ENCODE results near the gene ZNF407.

Gene ZNF407

DNA sequence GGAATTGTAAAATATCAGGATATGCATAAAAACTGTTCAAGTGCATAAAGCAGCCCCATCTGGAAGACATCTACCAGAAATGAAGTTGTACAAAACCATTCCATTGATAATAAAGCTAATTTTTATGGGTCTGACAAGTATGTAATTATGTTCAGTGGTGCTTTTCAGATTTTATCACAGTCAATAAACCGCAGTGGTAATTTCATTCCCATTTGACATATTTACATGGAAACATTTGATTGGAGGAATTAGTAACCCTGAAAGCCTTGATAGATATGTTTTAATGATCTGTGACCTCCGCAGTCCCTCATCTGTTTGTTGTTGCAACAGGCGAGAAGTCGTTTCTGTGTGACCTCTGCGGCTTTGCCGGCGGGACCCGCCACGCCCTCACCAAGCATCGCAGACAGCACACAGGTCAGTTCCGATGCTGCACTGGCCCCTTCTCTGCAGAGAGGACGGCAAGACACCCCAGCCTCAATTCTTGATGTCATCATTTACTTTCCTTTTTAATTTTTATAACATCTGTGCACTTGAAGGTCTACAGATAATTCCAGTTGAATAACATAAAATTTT is 283.1 kb downstream of the ZNF407 start:
- TF ChIP-seq Cebpa-rat (IDR thresholded peaks at IDR 0.05): no peak
- Histone ChIP-seq H3K4me3 (no peak overlapping the region), H3K9me3 (replicated peaks in 1 of 11) (0 out of 22 replicates have a peak, but pooled peaks cover 0 to 8% (median 0%) of the 10 kb centered on the region in 11 experiments), H3K27me3 (no peaks in the 10 kb centered on the region), H3K4me2 (no peak overlapping the region), H3K36me3 (peaks cover 30 to 87% (median 48%) of the 10 kb centered on the region in 11 experiments), H4K20me1 (no peaks in the 10 kb centered on the region), H3K9ac (no peak overlapping the region), H3K4me1 (peaks cover 0 to 8% (median 0%) of the 10 kb centered on the region in 10 experiments; a peak in 6 of 20 replicates), H3K27ac (no peak overlapping the region)

DNA sequence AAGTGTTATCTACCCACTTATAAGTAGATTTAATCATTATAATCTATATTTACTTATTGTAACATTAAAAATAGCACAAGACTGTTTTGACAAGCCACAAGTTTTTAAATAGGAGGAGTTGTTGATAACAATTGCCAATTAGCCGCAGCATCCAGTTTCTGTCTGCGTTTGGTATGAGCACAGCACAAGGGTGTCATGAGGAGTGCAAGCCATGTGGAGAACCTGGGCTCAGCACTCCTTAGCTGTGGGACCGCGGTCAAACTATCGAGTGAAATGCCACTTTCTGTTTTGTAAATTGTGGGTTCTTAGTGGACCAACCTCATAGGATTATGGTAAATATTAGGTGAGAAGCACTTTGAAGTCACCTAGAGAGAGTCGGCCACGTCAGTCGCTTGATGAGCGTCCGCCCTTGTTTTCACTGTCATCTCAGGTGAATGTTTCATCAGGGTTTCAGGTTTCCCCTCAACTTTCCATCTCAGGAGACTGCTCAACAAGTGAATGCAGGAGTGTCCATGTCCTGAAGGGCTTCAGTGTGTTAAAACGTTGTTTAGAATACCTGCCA is 294.5 kb downstream of the ZNF407 start:
- Histone ChIP-seq H4K20me1 (no peaks in the 10 kb centered on the region), H3K4me3 (no peak overlapping the region), H3K9me3 (replicated peaks in 1 of 11) (no peaks in the 10 kb centered on the region), H3K27me3 (no peaks in the 10 kb centered on the region), H3K4me1 (peaks cover 5 to 16% (median 11%) of the 10 kb centered on the region in 10 experiments; a peak in 18 of 20 replicates), H3K9ac (no peak overlapping the region), H3K27ac (no peak overlapping the region), H3K36me3 (peaks cover 14 to 43% (median 30%) of the 10 kb centered on the region in 11 experiments; a peak in 21 of 22 replicates), H3K4me2 (no peak overlapping the region)
- TF ChIP-seq Cebpa-rat (IDR thresholded peaks at IDR 0.05): no peak

DNA sequence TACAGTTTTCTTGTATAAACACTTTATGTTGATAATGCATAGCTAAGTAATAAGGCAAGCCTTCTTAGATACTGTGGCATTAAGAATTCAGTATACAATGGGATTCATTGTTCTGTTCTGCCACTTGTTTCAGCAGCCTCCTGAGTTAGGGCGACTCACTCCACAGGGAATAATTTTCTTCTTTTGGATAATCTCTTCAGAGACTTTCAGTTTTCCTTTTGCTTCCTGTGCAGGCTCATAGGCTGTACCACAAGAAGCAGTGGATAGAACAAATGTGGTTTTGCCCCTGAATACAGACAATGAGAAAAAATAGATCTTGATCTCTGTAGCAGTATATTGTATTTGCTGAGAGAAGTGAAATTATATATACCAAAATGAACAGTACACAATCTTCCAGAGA is 298.0 kb downstream of the ZNF407 start:
- Histone ChIP-seq H3K4me1 (peaks cover 19 to 39% (median 29%) of the 10 kb centered on the region in 10 experiments), H3K36me3 (peaks cover 6 to 16% (median 10%) of the 10 kb centered on the region in 11 experiments; a peak in 21 of 22 replicates), H3K9me3 (replicated peaks in 1 of 11) (no peaks in the 10 kb centered on the region), H3K27ac (no peak overlapping the region), H3K27me3 (no peaks in the 10 kb centered on the region), H4K20me1 (no peaks in the 10 kb centered on the region), H3K4me2 (peak overlapping the region; percentile 8 to 65 (median 31); a peak in 15 of 22 replicates), H3K4me3 (no peak overlapping the region), H3K9ac (no peak overlapping the region)
- TF ChIP-seq Cebpa-rat (IDR thresholded peaks at IDR 0.05): no peak

- H3K36me3 ChIP-seq: peaks cover 0 to 8% (median 5%) of the 10 kb centered on the region in 11 experiments; a peak in 10 of 22 replicates
- no peak overlapping the region for H3K4me3 ChIP-seq
- H3K4me2 ChIP-seq: peak overlapping the region in 5 of 11 experiments; percentile 24 to 65 (median 25); a peak in 9 of 22 replicates
- no peaks in the 10 kb centered on the region for H4K20me1 ChIP-seq
- no peak for TF ChIP-seq Cebpa-rat (IDR thresholded peaks at IDR 0.05)
- H3K4me1 ChIP-seq: peaks cover 19 to 47% (median 32%) of the 10 kb centered on the region in 10 experiments
- H3K27me3 ChIP-seq: no peaks in the 10 kb centered on the region
- no peak overlapping the region for H3K27ac ChIP-seq
- H3K9me3 ChIP-seq (replicated peaks in 1 of 11): no peaks in the 10 kb centered on the region
- H3K9ac ChIP-seq: no peak overlapping the region
Measured at GRCh38 chr18:74896390-74896991, 298.8 kb downstream of the ZNF407 start.

DNA sequence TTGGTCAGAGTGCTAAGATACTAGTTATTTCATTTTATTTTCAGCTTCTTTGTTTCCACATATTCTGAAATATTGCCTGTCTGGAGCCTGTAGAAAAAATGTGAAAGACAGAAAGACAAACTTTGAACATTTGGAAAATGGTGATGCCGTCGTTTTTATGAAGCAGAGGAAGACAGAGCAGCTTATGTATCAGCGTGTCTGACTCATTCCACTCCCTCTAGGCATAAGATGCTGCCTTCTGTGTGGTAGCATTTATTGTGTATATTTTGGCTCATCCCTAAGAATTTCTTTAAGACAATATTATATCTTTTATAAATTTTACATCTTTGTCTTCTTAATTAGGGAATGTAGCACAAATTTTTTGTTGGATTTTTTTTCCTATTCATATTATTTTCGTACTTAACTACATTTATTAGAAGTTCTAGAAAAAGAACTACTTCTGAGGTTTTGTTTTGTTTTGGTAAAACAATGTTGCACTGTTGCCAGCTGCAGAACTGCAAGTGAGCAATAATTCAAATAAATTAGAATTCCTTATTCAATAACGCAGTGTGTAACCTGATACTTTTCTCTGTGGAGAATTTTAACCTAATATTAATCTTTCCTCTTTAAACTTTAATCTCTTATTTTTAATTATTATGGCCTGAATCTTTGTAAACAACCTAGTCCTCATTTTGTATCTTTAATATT is 300.4 kb downstream of the ZNF407 start:
- no peak overlapping the region for H3K4me3 ChIP-seq
- no peaks in the 10 kb centered on the region for H4K20me1 ChIP-seq
- no peak overlapping the region; a peak in 1 of 22 replicates for H3K27ac ChIP-seq
- H3K36me3 ChIP-seq: peaks cover 0 to 5% (median 0%) of the 10 kb centered on the region in 11 experiments; a peak in 2 of 22 replicates
- H3K27me3 ChIP-seq: no peaks in the 10 kb centered on the region
- no peak for TF ChIP-seq Cebpa-rat (IDR thresholded peaks at IDR 0.05)
- peak overlapping the region in 4 of 11 experiments; percentile 27 to 80 (median 65); a peak in 6 of 22 replicates for H3K4me2 ChIP-seq
- H3K9ac ChIP-seq: no peak overlapping the region
- H3K4me1 ChIP-seq: peaks cover 19 to 54% (median 33%) of the 10 kb centered on the region in 10 experiments
- no peaks in the 10 kb centered on the region for H3K9me3 ChIP-seq (replicated peaks in 1 of 11)

- H3K36me3 ChIP-seq: peaks cover 0 to 5% (median 0%) of the 10 kb centered on the region in 11 experiments; a peak in 2 of 22 replicates
- TF ChIP-seq Cebpa-rat (IDR thresholded peaks at IDR 0.05): no peak
- peaks cover 19 to 54% (median 33%) of the 10 kb centered on the region in 10 experiments for H3K4me1 ChIP-seq
- peak overlapping the region in 5 of 11 experiments; percentile 8 to 46 (median 31); a peak in 4 of 22 replicates for H3K27ac ChIP-seq
- no peaks in the 10 kb centered on the region for H3K9me3 ChIP-seq (replicated peaks in 1 of 11)
- H3K27me3 ChIP-seq: no peaks in the 10 kb centered on the region
- no peaks in the 10 kb centered on the region for H4K20me1 ChIP-seq
- H3K4me3 ChIP-seq: no peak overlapping the region; a peak in 1 of 20 replicates
- no peak overlapping the region for H3K9ac ChIP-seq
- H3K4me2 ChIP-seq: peak overlapping the region; percentile 25 to 83 (median 69); a peak in 21 of 22 replicates
Measured at GRCh38 chr18:74898965-74899364, 301.3 kb downstream of the ZNF407 start.

GRCh38 chr18:74899554-74899953 is 301.9 kb downstream of the ZNF407 start:
- H3K36me3 ChIP-seq: peaks cover 0 to 5% (median 0%) of the 10 kb centered on the region in 11 experiments; a peak in 2 of 22 replicates
- H3K9ac ChIP-seq: no peak overlapping the region
- TF ChIP-seq Cebpa-rat (IDR thresholded peaks at IDR 0.05): no peak

GRCh38 chr18:74901362-74902146 is 303.9 kb downstream of the ZNF407 start:
- Histone ChIP-seq H4K20me1 (no peaks in the 10 kb centered on the region), H3K27me3 (no peaks in the 10 kb centered on the region), H3K4me3 (no peak overlapping the region), H3K27ac (no peak overlapping the region), H3K9me3 (replicated peaks in 1 of 11) (no peaks in the 10 kb centered on the region), H3K36me3 (peaks cover 0 to 8% (median 0%) of the 10 kb centered on the region in 11 experiments; a peak in 2 of 22 replicates), H3K4me1 (peaks cover 10 to 50% (median 21%) of the 10 kb centered on the region in 10 experiments), H3K9ac (no peak overlapping the region), H3K4me2 (peak overlapping the region in 3 of 11 experiments; percentile 6 to 51 (median 34); a peak in 4 of 22 replicates)
- no peak for TF ChIP-seq Cebpa-rat (IDR thresholded peaks at IDR 0.05)

More at GRCh38 chr18:74899554-74899953, 301.9 kb downstream of the ZNF407 start:
- Histone ChIP-seq H3K4me1 (peaks cover 19 to 54% (median 33%) of the 10 kb centered on the region in 10 experiments), H3K27ac (peak overlapping the region in 5 of 11 experiments; percentile 8 to 46 (median 31); a peak in 5 of 22 replicates), H3K27me3 (no peaks in the 10 kb centered on the region), H3K4me3 (no peak overlapping the region), H3K9me3 (replicated peaks in 1 of 11) (no peaks in the 10 kb centered on the region), H3K4me2 (peak overlapping the region in 10 of 11 experiments; percentile 51 to 83 (median 70); a peak in 17 of 22 replicates), H4K20me1 (no peaks in the 10 kb centered on the region)

All from BLaER1 treated with 17β-estradiol and CSF1 and Interleukin-3, amounts not matched to agents 10 nM and 100 nM (cell line).